Activated CD4-positive, alpha-beta T cell treated with anti-CD3 and anti-CD28 coated beads, Interleukin-2, amount 10 ng/mL, durations not matched to agents 24 days and 14 days (primary cell): ENCODE measurements around the gene IQCH. TPM values are rescaled to one million over a fixed set of nuclear protein-coding genes. Genes with fewer than 3 reads are reported as not detected.
A peak's percentile ranks its signal among the peaks of the same experiment; 100 is the strongest.
"Not testable (repeated sequence)": the region's sequence is repeated elsewhere in the genome, so short reads cannot be mapped to it uniquely, and the experiment has no call there.

ENCODE experiments used
- DNase-seq: peaks from one replicate; pipeline ENCODE4 v3.0.0; 2022
- H3K27ac Mint-ChIP-seq: one replicate; pipeline ENCODE4 v1.8.0; 2022; ENCODE audit warnings: mild to moderate bottlenecking, mixed read lengths
- H3K27me3 Mint-ChIP-seq: one replicate; pipeline ENCODE4 v1.8.0; 2022; ENCODE audit warnings: mixed read lengths
- H3K36me3 Mint-ChIP-seq: one replicate; pipeline ENCODE4 v1.8.0; 2022; ENCODE audit warnings: low read depth, mild to moderate bottlenecking, mixed read lengths
- H3K4me1 Mint-ChIP-seq: one replicate; pipeline ENCODE4 v1.8.0; 2021; ENCODE audit warnings: mixed read lengths
- H3K4me3 Mint-ChIP-seq: one replicate; pipeline ENCODE4 v1.8.0; 2022; ENCODE audit warnings: mild to moderate bottlenecking, moderate library complexity, mixed read lengths
- H3K9me3 Mint-ChIP-seq: one replicate; pipeline ENCODE4 v1.8.0; 2021; ENCODE audit warnings: mixed read lengths
- intact Hi-C: fragments of 100-400 bp; cut with micrococcal nuclease; formaldehyde crosslinking; loops from one replicate; pipeline ENCODE4 v1.15.1; 2023
- total RNA-seq: library from RNA; stranded (reverse); gene quantifications from 2 replicates; pipeline ENCODE4 v1.2.3, GENCODE V29; 2022

The IQCH gene
- total RNA-seq, 1 donor from 2014 or later: 0.70 TPM

DNA sequence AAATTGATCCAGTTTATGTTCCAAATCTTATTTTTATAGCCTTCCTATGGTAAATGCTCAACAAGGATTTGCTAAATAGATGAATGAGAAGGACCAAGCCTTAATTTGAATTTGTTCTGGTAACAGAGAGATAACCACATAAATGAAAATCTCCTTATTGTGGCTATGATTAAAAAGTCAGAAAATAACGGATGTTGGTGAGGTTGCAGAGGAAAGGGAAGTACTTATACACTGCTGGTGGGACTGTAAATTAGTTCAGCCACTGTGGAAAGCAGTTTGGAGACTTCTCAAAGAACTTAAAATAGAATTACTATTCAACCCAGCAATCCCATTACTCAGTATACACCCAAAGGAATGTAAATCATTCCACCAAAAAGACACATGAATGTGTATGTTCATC, 26.3 kb upstream of the IQCH start:
- DNase-seq: no peak
- Mint-ChIP-seq H3K27me3 (no peaks in the 10 kb centered on the region), H3K4me3 (no peak overlapping the region), H3K36me3 (peaks cover 44% of the 10 kb centered on the region), H3K9me3 (no peaks in the 10 kb centered on the region), H3K4me1 (peaks cover 6% of the 10 kb centered on the region), H3K27ac (no peak overlapping the region)
- intact Hi-C loops: no loop called here

GRCh38 chr15:67230504-67230903, 24.1 kb upstream of the IQCH start:
- Mint-ChIP-seq H3K9me3 (no peaks in the 10 kb centered on the region), H3K27ac (no peak overlapping the region), H3K4me3 (no peak overlapping the region), H3K4me1 (peaks cover 6% of the 10 kb centered on the region), H3K36me3 (peaks cover 61% of the 10 kb centered on the region), H3K27me3 (no peaks in the 10 kb centered on the region)
- intact Hi-C loops: no loop called here
- no peak for DNase-seq

GRCh38 chr15:67232591-67232990, 22.0 kb upstream of the IQCH start:
- DNase-seq: no peak
- no peaks in the 10 kb centered on the region for H3K27me3 Mint-ChIP-seq
- peaks cover 10% of the 10 kb centered on the region for H3K4me1 Mint-ChIP-seq
- intact Hi-C loops: no loop called here
- no peaks in the 10 kb centered on the region for H3K9me3 Mint-ChIP-seq
- H3K4me3 Mint-ChIP-seq: no peak overlapping the region
- peaks cover 63% of the 10 kb centered on the region for H3K36me3 Mint-ChIP-seq
- no peak overlapping the region for H3K27ac Mint-ChIP-seq

GRCh38 chr15:67240235-67241131, 14.1 kb upstream of the IQCH start:
- H3K4me3 Mint-ChIP-seq: peak overlapping the region; percentile 80
- H3K9me3 Mint-ChIP-seq: no peaks in the 10 kb centered on the region
- DNase-seq: peak; percentile 72
- peaks cover 26% of the 10 kb centered on the region for H3K36me3 Mint-ChIP-seq
- peak overlapping the region; percentile 91 for H3K27ac Mint-ChIP-seq
- no peaks in the 10 kb centered on the region for H3K27me3 Mint-ChIP-seq
- intact Hi-C loops: loop anchor here (1.0 to 5.0 kb wide), 9 partner anchors 14 to 597 kb away; partner anchors contain the start of genes AAGAB and IQCH
- peaks cover 44% of the 10 kb centered on the region for H3K4me1 Mint-ChIP-seq

DNA sequence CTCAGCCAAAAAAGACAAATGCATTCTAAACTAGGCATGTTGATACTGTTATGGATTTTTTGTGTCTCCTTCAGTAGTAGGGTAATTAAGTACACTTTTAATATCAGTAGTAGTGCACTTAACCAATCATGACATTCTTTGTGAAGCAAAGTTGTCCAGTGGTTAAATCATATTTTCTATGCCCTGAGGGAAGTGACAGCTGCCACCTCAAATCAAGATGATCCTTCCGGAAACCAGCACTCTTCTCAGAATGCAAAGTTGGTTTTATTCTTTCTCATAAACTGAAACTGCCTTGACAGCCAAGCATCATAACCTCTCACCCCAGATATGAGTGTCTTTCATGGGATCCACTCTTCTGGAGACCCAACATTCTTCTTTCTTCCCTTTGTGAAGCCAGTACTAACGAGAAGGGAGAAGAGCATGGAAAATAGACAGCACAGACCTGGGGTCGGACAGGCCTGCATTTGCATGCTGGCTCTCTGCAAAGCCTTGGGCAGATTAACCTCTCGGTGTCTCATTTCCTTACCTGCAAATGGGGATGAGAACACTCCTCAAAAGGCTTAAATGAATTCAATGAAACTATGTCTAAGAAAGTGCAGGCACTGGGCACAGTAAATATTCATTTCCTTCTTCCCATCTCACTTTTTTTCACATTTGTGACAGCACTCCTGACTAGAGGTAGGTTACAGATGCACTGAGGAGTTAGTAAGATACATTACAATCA, 13.3 kb upstream of the IQCH start:
- Mint-ChIP-seq H3K4me1 (peaks cover 45% of the 10 kb centered on the region), H3K27me3 (no peaks in the 10 kb centered on the region), H3K9me3 (no peaks in the 10 kb centered on the region), H3K36me3 (peaks cover 26% of the 10 kb centered on the region), H3K4me3 (peak overlapping the region; percentile 80), H3K27ac (peak overlapping the region; percentile 91)
- peak; percentile 81 for DNase-seq
- intact Hi-C loops: loop anchor here (1.0 to 5.0 kb wide), 9 partner anchors 13 to 596 kb away; partner anchors contain the start of genes AAGAB and IQCH

GRCh38 chr15:67242708-67243111, 11.9 kb upstream of the IQCH start:
- no peaks in the 10 kb centered on the region for H3K27me3 Mint-ChIP-seq
- H3K27ac Mint-ChIP-seq: no peak overlapping the region
- intact Hi-C loops: loop anchor here (5.0 kb wide), 2 partner anchors 295 to 595 kb away; no protein-coding TSS in a partner anchor
- H3K36me3 Mint-ChIP-seq: peaks cover 39% of the 10 kb centered on the region
- H3K4me1 Mint-ChIP-seq: peaks cover 46% of the 10 kb centered on the region
- no peak for DNase-seq
- peaks cover 4% of the 10 kb centered on the region for H3K9me3 Mint-ChIP-seq
- peak overlapping the region; percentile 48 for H3K4me3 Mint-ChIP-seq

GRCh38 chr15:67244971-67245478, 9.6 kb upstream of the IQCH start:
- no peak overlapping the region for H3K27ac Mint-ChIP-seq
- H3K4me3 Mint-ChIP-seq: no peak overlapping the region
- no peaks in the 10 kb centered on the region for H3K27me3 Mint-ChIP-seq
- peaks cover 44% of the 10 kb centered on the region for H3K36me3 Mint-ChIP-seq
- no peak for DNase-seq
- H3K9me3 Mint-ChIP-seq: peaks cover 4% of the 10 kb centered on the region
- intact Hi-C loops: loop anchor here (5.0 kb wide), 2 partner anchors 298 to 592 kb away; no protein-coding TSS in a partner anchor
- H3K4me1 Mint-ChIP-seq: peaks cover 46% of the 10 kb centered on the region

GRCh38 chr15:67246606-67247005, 8.0 kb upstream of the IQCH start:
- Mint-ChIP-seq H3K36me3 (peaks cover 44% of the 10 kb centered on the region), H3K4me1 (peaks cover 33% of the 10 kb centered on the region)
- H3K27me3 Mint-ChIP-seq, DNase-seq, H3K4me3 Mint-ChIP-seq, H3K9me3 Mint-ChIP-seq, H3K27ac Mint-ChIP-seq, intact Hi-C loops: not testable (repeated sequence)

GRCh38 chr15:67248011-67248505, 6.5 kb upstream of the IQCH start:
- H3K4me3 Mint-ChIP-seq: no peak overlapping the region
- peaks cover 4% of the 10 kb centered on the region for H3K9me3 Mint-ChIP-seq
- no peak overlapping the region for H3K27ac Mint-ChIP-seq
- intact Hi-C loops: no loop called here
- DNase-seq: no peak
- H3K27me3 Mint-ChIP-seq: no peaks in the 10 kb centered on the region
- peaks cover 35% of the 10 kb centered on the region for H3K36me3 Mint-ChIP-seq
- peaks cover 30% of the 10 kb centered on the region for H3K4me1 Mint-ChIP-seq

DNA sequence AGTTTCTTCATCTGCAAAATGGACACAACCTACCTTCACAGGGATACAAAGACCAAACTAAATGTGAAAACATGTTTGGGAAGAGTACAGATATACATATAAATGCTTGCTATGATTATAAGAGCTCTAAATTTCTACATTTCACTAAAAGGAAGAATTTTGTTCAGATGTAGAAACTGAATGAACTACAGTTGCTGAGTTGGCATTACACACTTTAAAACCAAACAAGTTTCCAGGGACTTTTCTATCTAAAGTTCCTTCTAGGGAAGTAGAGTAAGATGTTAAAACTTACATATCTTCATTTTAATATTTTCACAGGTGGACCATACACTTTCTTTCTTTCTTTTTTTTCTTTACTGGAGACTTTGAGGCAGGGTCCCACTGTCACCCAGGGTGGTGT, 4.8 kb upstream of the IQCH start:
- Mint-ChIP-seq H3K4me3 (no peak overlapping the region), H3K27me3 (peaks cover 2% of the 10 kb centered on the region), H3K9me3 (peaks cover 4% of the 10 kb centered on the region), H3K36me3 (peaks cover 31% of the 10 kb centered on the region), H3K27ac (no peak overlapping the region), H3K4me1 (peaks cover 36% of the 10 kb centered on the region)
- intact Hi-C loops: loop anchor here (5.0 kb wide), 2 partner anchors 183 to 287 kb away; partner anchors contain the start of gene SMAD3
- DNase-seq: no peak

GRCh38 chr15:67251318-67251717, 3.3 kb upstream of the IQCH start:
- no peak for DNase-seq
- H3K4me3 Mint-ChIP-seq: no peak overlapping the region
- peaks cover 37% of the 10 kb centered on the region for H3K4me1 Mint-ChIP-seq
- intact Hi-C loops: loop anchor here (5.0 kb wide), 2 partner anchors 184 to 286 kb away; partner anchors contain the start of gene SMAD3
- peaks cover 11% of the 10 kb centered on the region for H3K27me3 Mint-ChIP-seq
- H3K36me3 Mint-ChIP-seq: peaks cover 18% of the 10 kb centered on the region
- no peak overlapping the region for H3K27ac Mint-ChIP-seq
- H3K9me3 Mint-ChIP-seq: peaks cover 4% of the 10 kb centered on the region

DNA sequence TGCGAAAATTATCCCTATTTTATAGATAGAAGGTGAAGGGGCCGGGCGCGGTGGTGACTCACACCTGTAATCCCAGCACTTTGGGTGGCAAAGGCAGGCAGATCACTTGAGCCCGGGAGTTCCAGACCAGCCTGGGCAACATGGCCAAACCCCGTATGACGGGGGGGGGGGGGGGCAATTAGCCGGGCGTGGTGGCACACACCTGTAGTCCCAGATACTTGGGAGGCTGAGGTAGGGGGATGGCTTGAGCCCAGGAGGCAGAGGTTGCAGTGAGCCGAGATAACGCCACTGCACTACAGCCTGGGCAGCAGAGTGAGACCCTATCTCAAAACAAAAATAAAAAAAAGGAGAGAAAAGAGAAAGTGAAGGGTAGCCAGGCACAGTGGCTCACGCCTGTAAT, 1.5 kb upstream of the IQCH start:
- Mint-ChIP-seq H3K9me3 (no peaks in the 10 kb centered on the region), H3K27ac (peak overlapping the region; percentile 98), H3K36me3 (peaks cover 3% of the 10 kb centered on the region), H3K4me3 (peak overlapping the region; percentile 99), H3K4me1 (peaks cover 30% of the 10 kb centered on the region), H3K27me3 (peaks cover 15% of the 10 kb centered on the region)
- intact Hi-C loops: loop anchor here (5.0 kb wide), 2 partner anchors 186 to 284 kb away; partner anchors contain the start of gene SMAD3
- no peak for DNase-seq

GRCh38 chr15:67253549-67254237, 893 bp upstream of the IQCH start:
- H3K9me3 Mint-ChIP-seq: no peaks in the 10 kb centered on the region
- peaks cover 3% of the 10 kb centered on the region for H3K36me3 Mint-ChIP-seq
- peaks cover 28% of the 10 kb centered on the region for H3K4me1 Mint-ChIP-seq
- intact Hi-C loops: loop anchor here (1.0 to 5.0 kb wide), 4 partner anchors 12 to 284 kb away; partner anchors contain the start of gene SMAD3
- peak; percentile 67 for DNase-seq
- H3K4me3 Mint-ChIP-seq: peak overlapping the region; percentile 99
- peak overlapping the region; percentile 98 for H3K27ac Mint-ChIP-seq
- peaks cover 15% of the 10 kb centered on the region for H3K27me3 Mint-ChIP-seq
